GM18907 (cell line): ENCODE measurements around the gene HNRNPLL.

ENCODE experiments used
- ATAC-seq: cut with Tn5 transposase; IDR thresholded peaks from one replicate; pipeline ENCODE4 v1.9.1; 2021; ENCODE audit warnings: mild to moderate bottlenecking, moderate library complexity; ENCODE audit not compliant: unreplicated experiment

Gene HNRNPLL

DNA sequence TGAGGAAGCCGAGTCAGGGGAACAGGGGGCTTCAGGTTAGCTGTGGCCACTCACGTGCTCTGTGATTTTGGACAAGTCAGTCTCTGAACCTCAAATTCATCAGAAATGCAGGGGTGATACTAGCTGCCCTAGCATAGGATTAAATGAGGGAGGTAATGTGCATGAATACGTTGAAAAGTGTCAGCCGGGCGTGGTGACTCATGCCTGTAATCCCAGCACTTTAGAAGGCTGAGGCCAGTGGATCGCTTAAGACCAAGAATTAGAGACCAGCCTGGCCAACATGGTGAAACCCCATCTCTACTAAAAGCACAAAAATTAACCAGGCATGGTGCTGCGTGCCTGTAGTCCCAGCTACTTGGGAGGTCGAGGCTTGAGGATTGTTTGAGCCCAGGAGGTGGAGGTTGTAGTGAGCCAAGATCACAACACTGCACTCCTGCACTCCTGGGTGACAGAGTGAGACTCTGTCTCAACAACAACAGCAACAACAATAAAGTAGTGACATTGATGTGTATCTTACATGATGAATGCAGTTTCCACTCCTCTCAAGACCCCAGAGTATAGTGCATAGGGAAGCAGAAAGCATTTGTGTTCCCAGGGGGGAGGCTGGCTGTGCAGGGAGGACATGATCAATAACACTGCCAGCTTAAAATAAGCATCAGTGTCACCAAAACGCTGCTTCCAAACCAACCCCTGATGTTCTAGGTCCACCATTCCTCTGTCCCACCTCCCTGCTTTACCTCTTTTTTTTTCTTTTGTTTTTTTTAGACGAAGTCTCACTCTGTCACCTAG is 68.8 kb downstream of the HNRNPLL start:
- no peak for ATAC-seq

DNA sequence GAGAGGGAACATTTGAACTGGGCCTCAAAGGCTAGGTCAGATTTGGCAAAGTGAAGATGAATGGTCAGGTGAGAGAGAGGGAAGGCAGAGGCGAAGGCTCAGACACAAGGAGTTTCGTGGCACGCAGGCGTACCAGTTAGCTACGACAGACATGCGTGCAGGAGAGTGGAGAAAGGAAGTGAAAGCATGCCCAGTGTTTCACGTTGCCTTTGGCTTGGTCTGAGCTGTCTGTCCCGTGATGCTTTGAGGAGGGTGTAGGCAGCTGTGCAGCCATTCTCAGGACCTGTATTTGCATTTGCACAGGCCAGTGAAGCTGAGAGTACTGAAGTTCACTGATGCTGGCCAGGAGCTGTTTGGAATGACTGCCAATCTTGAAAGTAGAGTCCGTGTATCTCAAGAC is 69.5 kb downstream of the HNRNPLL start:
- peak; percentile 98 for ATAC-seq

DNA sequence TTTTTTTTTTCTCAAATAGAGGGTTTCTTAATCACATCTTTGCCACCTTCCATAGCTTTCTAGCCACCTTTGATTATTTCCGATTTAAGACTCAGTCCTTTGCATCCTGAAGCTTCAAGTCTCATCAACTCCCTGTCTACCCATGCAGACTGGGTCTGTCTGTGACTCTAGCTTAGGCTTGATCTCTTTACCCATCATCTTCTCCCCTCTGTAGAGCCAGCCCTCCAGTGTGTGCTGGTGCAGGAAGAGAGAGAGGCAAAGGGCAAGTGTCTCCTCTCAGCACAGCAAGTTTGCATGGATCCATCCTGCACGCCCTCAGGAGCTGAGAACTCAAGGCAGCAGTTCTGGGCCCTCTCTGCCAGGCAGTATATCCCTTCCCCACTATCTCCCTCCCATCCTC is 70.4 kb downstream of the HNRNPLL start:
- no peak for ATAC-seq

DNA sequence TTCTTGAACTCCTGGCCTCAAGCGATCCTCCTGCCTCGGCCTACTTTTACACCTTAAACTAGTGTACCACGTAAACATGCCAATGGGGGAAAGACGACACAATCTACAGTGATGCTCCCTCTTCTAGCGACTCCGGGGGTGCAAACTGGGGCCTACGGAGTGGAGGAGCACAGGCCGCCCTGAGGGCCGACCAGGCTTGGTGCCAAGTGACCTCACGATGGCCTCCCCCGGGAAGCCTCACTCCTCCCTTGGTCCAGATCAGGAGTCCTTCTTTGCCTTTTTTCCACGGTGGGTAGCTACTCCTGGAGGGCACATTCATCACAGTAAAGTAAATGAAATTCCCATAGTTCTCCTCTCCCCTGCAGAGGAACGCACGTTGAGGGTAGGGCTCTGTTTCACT is 73.5 kb downstream of the HNRNPLL start:
- no peak for ATAC-seq

DNA sequence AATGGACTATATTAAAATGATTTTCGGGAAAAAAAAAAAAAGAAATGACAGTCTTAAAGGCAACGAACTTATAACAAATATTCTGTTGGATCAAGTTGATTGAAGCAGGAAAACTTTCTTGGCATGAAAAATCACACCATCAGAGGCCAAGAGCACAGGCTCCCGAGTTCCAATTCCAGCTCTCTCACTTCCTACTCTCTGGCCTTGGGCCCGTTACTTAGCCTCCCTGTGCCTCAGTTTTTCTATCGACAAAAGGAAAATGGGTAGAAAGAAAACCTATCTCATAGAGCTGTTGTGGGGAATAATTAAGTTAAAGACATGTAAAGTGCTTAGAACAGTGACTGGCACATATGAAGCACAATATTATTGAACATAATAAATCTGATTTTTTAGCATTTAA is 74.2 kb downstream of the HNRNPLL start:
- ATAC-seq, result no peak

DNA sequence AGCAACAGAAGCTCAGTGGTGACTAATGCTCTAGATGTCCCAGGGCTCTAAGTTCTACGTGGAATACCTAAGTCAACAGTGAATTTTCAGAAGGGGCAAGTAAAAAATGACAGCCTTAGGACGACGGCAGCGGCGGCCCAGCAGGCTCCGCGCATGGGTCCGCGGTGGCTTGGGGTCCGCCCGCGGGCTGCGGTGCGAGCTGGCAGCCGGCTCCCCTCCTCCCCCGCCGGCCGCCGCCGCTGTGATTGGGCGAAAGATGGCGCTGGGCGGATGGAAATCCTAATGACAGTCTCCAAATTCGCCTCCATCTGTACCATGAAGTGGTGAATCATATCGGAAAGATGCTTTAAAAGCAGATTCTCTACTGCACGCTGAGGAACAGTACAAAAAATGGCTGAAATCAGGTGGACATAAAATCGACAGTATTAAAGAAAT is 74.7 kb downstream of the HNRNPLL start:
- no peak for ATAC-seq

DNA sequence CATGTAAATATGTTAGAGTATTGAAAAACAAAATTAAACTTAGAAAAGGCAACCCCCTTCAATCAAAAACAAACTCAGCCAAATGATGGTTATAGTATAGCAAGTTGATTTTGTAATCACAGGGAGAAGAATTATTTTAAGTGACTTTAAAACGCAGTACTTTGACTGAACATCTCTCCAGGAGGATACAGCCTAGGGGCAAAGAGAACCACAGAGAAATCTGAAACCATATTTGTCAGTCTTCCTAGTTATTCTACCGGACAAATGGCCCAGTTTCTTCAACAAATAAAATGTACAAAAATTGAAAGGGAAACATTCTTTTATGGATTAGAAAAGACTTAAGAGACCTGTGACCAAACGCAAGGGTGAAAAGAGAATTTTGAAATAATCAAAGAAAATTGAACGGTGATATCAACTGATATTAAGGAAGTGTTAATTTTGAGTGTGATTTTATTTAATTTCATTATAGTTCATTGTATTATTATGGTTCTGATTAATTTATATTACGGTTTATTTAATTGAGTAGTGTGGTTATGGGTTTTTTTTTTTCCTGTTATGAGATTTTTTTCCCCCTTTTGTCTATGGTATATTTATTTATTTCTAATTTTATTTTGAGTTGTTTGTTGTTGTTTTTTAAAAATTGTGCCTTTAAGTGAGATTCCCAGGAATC is 75.3 kb downstream of the HNRNPLL start:
- ATAC-seq, result no peak

DNA sequence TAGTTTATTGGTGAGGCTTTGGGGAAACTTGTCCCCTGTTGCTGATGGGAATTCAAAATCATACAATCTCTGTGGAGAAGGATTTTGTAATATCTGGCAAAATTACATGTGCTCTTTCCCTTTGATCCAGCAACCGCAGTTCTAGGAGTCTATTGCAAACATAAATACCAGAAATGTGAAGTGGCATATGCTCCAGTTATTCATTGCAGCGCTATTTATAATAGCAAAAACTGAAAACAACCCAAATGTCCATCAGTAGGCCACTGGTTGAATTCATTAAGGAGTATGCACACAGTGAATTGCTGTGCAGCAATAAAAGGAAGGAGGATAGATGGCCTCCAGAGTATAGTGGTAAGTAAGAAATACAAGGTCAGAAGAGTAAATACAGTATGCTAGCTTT is 76.5 kb downstream of the HNRNPLL start:
- no peak for ATAC-seq

DNA sequence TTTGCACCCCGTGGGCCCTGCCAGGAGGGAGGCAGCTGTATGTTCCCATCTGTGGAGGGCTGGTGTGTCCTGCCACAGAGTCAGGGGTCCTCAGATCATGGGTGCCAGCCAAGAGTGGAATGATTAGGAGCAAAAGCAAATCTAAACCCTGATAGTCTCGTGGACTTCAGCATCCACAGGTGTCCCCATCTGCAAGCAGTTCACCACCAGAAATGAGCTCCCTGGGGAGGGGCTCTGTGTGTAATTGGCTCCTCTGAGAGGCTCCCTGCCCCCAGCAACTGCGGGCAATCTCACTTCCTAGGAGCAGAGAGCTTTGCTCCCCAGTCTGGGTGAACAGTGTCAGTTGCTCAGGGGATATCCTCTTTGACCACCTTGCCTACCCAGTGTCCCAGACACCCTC is 78.1 kb downstream of the HNRNPLL start:
- no peak for ATAC-seq

DNA sequence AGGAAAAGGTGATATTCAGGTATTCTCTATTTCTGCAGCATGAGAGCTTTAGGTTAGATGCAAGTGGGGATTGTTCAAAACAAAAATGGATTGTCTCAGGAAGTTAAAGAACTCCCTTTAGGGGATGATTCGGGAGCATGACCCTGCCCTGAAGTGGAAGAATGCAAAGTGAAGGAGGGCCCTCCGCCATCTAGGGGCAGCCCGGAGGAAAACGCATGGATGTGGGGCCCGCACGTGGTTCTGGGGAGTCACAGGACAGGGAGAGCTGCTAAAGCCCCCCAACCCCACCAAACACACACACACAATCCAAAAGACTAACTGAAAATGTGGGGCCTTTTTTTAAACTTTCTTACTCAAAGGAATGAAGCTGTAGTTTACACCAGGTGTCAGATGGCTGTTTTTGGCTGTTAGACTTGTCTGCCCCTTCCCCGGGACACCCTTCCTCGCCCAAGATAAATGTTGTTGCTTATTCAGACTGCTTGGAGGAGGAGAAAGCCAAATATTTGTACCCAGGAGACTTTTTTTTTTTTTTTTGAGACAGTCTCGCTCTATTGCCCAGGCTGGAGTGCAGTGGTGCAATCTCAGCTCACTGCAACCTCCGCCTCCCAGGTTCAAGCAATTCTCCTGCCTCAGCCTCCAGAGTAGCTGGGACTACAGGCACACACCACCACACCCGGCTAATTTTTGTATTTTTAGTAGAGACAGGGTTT is 78.8 kb downstream of the HNRNPLL start:
- ATAC-seq, result no peak

DNA sequence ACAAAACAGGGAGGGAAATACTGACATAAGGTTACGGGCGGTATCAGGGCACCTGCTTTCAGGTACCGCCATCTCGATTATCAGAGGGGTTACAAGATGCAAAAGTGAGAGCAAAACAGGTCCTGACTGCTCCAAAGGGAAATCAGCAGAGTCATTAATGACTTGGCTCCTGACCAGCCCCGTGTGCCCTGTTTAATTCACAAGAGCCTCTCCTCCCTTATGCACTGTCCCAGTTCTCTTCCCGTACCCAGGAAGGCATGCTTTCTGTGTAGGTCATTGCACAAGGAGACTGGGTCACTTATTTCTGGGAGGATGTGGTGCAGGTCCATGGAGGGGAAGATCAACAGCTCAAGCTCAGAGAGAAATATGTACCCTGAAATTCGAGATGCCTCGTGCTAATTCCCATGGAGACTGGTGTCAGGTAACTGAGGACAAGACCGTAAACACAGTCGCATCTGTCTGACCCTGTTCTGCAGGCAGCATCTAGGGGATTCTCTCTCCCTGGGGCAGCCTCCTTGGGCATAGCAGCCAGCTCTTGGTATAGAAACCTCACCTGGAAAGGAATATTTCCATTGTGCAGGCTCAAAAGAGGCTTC is 79.9 kb downstream of the HNRNPLL start:
- ATAC-seq, result no peak

DNA sequence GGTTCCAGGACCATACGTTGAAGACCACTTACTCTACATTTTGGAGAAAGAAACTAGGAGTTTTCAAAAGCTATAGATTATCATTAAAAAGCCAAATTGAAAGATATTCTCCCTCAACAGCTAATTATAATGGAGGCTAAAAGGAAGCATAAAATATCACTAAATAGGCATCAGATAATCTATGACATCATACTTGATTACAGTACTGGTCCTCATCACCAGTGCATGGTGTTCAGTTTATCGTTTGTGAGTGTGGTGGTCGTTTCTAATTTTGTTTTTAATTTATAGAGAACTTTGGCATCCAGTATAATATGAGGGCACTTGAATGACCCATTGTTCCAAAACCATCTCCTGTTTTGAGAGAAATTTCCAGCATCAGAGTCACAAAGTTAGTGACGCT is 80.9 kb downstream of the HNRNPLL start:
- no peak for ATAC-seq

DNA sequence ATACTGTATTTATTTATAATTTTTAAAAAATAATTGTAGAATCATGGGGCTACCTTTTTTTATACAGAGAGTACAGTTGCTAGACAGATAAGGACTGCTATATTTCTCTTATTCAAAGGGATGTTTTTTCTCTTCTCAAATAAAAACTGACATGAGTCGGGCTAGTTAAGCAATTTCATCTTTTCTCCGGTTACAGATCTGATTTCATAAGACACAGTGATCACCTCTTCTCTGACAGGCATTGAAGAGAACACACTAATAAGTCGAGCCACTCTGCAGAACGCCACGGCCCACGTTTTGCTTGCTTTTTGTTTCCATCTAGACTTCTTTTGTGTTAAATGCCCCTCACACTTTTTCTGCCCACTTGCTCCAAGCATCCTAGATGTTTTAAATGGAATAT is 85.4 kb downstream of the HNRNPLL start:
- no peak for ATAC-seq

DNA sequence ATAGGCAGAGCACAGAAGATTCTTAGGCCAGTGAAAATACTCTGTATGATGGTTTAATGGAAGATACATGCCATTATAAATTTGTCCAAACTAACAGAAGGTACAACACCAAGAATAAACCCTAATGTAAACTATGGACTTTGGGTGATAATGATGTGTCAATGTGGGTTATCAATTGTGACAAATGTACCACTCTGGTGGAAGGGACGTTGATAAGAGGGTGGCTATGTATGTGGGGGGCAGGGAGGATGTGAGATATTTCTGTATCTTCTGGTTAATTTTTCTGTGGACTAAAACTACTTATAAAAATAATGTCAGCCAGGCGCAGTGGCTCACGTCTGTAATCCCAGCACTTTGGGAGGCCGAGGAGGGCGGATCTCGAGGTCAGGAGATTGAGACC is 86.2 kb downstream of the HNRNPLL start:
- no peak for ATAC-seq

DNA sequence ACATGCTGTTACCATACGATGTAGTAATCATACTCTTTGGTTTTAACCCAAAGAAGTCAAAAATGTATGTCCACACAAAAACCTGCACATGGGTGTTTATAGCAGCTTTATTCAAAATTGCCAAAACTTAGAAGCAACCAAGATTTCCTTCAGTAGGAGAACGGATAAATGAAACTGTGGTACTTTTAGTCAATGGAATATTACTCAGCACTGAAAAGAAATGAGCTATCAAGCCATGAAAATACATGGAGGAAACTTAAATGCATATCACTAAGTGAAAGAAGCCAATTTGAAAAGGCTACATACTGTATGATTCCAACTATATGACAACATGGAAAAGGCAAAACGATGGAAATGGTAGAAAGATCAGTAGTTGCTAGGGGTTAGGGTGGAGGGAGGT is 86.6 kb downstream of the HNRNPLL start:
- ATAC-seq, result no peak

DNA sequence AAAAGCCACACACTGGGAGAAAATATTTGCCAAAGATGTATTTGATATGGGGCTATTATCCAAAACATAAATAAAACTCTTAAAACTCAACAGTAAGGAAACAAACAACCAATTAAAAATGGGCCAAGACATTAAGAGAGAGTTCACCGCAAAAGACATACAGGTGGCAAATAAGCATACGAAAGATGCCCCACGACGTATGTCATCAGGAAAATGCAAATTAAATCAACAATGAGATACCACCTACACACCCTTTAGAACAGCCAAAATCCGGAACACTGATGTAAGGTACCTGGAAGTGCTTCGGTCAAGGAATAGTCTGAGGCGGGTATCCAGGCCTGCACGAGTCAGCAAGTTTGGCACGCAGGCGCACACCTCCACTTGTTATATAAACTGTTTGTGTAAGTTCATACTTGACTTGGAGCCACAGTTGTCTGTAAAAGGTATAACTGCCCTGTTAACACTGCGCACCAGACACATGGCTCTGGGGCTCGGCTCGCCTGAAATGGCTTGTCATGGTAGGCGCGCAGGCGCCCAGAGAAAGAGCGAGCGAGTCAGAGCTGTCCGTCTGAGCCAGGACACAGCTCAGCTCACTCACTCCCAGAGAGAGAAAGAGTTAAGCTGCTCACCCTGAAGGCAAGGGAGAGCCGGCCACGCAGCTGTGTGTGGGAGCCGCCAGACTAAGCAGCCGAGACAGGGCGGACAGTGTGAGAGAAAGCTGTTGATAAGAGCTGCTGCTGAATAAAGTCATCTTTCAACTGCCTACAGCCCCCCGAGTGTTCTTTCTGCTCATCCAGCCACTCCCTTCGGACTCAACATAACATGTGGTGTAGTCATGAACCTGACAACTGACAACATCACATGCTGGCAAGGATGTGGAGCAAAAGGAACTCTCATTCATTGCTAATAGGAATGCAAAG is 87.3 kb downstream of the HNRNPLL start:
- no peak for ATAC-seq

DNA sequence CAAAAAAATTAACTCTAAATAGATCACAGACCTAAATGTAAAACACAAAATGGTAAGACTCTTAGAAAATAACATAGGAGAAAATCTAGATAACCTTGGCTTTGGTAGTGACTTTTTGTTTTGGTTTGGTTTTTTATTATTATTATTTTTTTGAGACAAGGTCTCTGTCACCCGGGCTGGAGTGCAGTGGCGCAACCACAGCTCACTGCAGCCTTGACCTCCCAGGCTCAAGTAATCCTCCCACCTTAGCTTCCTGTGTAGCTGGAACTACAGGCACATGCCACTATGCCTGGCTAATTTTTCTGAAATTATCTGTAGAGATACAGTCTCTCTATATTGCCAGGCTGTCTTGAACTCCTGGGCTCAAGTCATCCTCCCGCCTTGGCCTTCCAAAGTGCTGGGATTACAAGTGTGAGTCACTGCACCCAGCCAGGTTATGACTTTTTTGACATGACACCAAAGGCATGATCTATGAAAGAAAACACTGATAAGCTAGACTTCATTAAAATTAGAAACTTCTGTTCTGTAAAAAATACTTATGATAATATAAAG is 88.0 kb downstream of the HNRNPLL start:
- ATAC-seq, result no peak

DNA sequence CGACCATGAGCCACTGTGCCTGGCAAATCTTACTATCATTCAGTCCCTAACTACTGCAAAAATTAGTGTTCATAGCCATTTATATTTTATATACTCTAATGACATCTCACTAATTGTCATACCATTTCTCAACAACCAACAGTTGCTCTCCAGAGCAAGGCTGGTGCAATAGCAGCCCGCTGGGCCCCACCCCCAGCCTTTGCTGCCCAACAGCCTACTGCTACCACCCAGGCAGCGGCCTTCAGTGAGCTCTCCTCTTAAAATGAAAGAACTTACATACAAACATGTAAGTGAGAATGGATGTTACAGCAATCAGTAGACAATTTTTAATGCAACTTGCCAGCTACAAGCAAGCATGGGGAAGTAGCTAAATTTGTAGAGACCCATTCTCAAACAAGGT is 90.5 kb downstream of the HNRNPLL start:
- ATAC-seq, result no peak
